ENCODE measurements around the gene DCLK2.

DCLK2 gene

DNA sequence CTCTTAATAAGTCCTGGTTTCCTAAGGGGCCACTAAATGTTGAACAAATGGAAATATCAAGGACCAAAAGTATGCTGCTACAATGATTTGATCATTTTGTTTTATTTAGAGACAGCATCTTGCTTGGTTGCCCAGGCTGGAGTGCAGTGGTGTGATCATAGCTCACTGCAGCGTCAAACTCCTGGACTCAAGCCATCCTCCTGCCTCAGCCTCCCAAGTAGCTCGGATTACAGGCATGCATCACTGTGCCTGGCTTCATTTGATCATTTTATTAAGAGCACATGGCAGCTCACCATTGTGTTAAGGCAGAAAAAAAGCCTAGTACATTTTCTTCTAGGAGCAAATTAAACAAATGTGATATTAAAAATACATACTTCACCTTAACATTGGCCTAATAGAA is 52.7 kb downstream of the DCLK2 start:
- H3K27ac ChIP-seq (ENCODE audit: extremely low read depth, low read depth, low read length) = no peak overlapping the region
- H3K9me3 ChIP-seq (ENCODE audit: control insufficient read depth, insufficient read depth, low read depth, low read length) = no peaks in the 10 kb centered on the region
- no peaks in the 10 kb centered on the region for H3K36me3 ChIP-seq (ENCODE audit: control insufficient read depth in 2 of 2, insufficient read depth in 1 of 2, low read length in 2 of 2)
- CTCF ChIA-PET = no interaction called here
- POLR2A ChIA-PET = no interaction called here
- TF ChIP-seq ZNF335 (tag by site-specific recombination; conservative IDR thresholded peaks at IDR 0.05) = no peak
- TF ChIP-seq ZNF513 (tag by site-specific recombination; IDR thresholded peaks at IDR 0.05) = no peak
- TF ChIP-seq GLI2 (tag by site-specific recombination; IDR thresholded peaks at IDR 0.05; ENCODE audit: borderline replicate concordance, low read depth) = no peak
- TF ChIP-seq, protein P1, sequence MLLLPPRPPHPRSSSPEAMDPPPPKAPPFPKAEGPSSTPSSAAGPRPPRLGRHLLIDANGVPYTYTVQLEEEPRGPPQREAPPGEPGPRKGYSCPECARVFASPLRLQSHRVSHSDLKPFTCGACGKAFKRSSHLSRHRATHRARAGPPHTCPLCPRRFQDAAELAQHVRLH (tag by site-specific recombination; IDR thresholded peaks at IDR 0.05) = no peak
- TF ChIP-seq HOXD13 (CRISPR knock-in tag; IDR thresholded peaks at IDR 0.05; ENCODE audit: borderline replicate concordance) = no peak
- TF ChIP-seq ZNF473 (tag by site-specific recombination; IDR thresholded peaks at IDR 0.05) = no peak
- no peak for TF ChIP-seq ZNF48 (tag by site-specific recombination; IDR thresholded peaks at IDR 0.05)
- no peak for TF ChIP-seq ZNF26 (tag by site-specific recombination; IDR thresholded peaks at IDR 0.05)
- TF ChIP-seq ZNF514 (tag by site-specific recombination; IDR thresholded peaks at IDR 0.05) = no peak
- TF ChIP-seq KLF10 (tag by site-specific recombination; IDR thresholded peaks at IDR 0.05) = no peak
- no peak for TF ChIP-seq ZNF600 (tag by site-specific recombination; IDR thresholded peaks at IDR 0.05)
- no peak for TF ChIP-seq ZNF354C (tag by site-specific recombination; IDR thresholded peaks at IDR 0.05; ENCODE audit: borderline replicate concordance, low read depth)
- TF ChIP-seq ZNF692 (tag by site-specific recombination; IDR thresholded peaks at IDR 0.05) = no peak
- H3K4me1 ChIP-seq (ENCODE audit: control insufficient read depth, insufficient read depth, low read length) = no peaks in the 10 kb centered on the region; the same call in 1 of the 2 replicates
- no peak overlapping the region for H3K4me3 ChIP-seq (ENCODE audit: low read depth, low read length)

DNA sequence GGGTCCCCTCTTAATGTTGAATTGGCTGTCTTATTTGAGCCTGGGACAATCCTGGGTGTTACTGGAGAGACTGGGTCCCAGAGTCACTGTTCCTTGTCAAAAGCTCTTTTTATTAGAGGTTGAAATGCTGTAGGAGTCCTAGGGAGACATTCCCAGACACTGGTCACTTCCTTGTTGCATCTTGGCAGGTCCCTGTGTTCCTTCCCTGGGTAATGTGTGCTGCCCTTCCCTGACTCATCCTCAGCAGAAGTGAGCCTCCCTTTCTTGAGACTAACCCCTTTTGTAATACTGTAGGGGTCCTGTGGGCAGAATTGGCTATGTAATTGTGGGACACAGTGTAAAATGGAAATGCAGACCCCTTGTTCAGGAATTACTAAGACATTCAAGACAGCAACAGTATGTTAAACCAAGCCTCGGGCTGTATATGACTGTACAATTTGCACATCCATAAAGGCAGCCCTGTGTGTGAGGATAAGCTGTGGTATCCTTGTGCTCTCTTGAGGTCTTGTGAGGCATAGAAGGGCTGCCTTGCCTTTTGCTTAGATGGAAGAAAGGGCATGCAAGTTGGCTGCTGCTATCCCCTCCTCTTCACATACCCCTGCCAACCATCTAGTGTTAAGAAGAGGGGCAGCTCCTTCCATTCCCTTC is 53.5 kb downstream of the DCLK2 start:
- TF ChIP-seq ZNF433 (tag by site-specific recombination; IDR thresholded peaks at IDR 0.05; ENCODE audit: low read depth) (no peak), ZNF350 (tag by site-specific recombination; IDR thresholded peaks at IDR 0.05) (no peak), ZNF138 (tag by site-specific recombination; IDR thresholded peaks at IDR 0.05; ENCODE audit: borderline replicate concordance) (no peak), ZNF473 (tag by site-specific recombination; IDR thresholded peaks at IDR 0.05) (no peak), ZBTB1 (tag by site-specific recombination; IDR thresholded peaks at IDR 0.05) (no peak), ZIC2 (tag by site-specific recombination; IDR thresholded peaks at IDR 0.05) (no peak), FEZF1 (tag by site-specific recombination; IDR thresholded peaks at IDR 0.05) (no peak), ZNF169 (tag by site-specific recombination; IDR thresholded peaks at IDR 0.05) (no peak), HOXA7 (CRISPR knock-in tag; IDR thresholded peaks at IDR 0.05; ENCODE audit: borderline replicate concordance) (no peak)
- TF ChIP-seq, protein P2, sequence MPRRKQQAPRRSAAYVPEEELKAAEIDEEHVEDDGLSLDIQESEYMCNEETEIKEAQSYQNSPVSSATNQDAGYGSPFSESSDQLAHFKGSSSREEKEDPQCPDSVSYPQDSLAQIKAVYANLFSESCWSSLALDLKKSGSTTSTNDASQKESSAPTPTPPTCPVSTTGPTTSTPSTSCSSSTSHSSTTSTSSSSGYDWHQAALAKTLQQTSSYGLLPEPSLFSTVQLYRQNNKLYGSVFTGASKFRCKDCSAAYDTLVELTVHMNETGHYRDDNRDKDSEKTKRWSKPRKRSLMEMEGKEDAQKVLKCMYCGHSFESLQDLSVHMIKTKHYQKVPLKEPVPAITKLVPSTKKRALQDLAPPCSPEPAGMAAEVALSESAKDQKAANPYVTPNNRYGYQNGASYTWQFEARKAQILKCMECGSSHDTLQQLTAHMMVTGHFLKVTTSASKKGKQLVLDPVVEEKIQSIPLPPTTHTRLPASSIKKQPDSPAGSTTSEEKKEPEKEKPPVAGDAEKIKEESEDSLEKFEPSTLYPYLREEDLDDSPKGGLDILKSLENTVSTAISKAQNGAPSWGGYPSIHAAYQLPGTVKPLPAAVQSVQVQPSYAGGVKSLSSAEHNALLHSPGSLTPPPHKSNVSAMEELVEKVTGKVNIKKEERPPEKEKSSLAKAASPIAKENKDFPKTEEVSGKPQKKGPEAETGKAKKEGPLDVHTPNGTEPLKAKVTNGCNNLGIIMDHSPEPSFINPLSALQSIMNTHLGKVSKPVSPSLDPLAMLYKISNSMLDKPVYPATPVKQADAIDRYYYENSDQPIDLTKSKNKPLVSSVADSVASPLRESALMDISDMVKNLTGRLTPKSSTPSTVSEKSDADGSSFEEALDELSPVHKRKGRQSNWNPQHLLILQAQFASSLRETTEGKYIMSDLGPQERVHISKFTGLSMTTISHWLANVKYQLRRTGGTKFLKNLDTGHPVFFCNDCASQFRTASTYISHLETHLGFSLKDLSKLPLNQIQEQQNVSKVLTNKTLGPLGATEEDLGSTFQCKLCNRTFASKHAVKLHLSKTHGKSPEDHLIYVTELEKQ (tag by site-specific recombination; IDR thresholded peaks at IDR 0.05; ENCODE audit: borderline replicate concordance) = no peak
- no peaks in the 10 kb centered on the region; the same call in 1 of the 2 replicates for H3K4me1 ChIP-seq (ENCODE audit: control insufficient read depth, insufficient read depth, low read length)
- H3K36me3 ChIP-seq (ENCODE audit: control insufficient read depth in 2 of 2, insufficient read depth in 1 of 2, low read length in 2 of 2) = no peaks in the 10 kb centered on the region
- no peak overlapping the region for H3K27ac ChIP-seq (ENCODE audit: extremely low read depth, low read depth, low read length)
- ChIA-PET POLR2A (no interaction called here), CTCF (no interaction called here)
- no peaks in the 10 kb centered on the region for H3K9me3 ChIP-seq (ENCODE audit: control insufficient read depth, insufficient read depth, low read depth, low read length)
- H3K4me3 ChIP-seq (ENCODE audit: low read depth, low read length) = no peak overlapping the region
